Stimulated activated CD4-positive, alpha-beta T cell treated with anti-CD3 and anti-CD28 coated beads, Interleukin-4, amount 100 ng/mL, for 4 hours (primary cell): ENCODE data around the gene ARHGEF28.

ENCODE experiments used
- DNase-seq, 2 experiments: peaks; one replicate each; pipeline ENCODE4 v3.0.0-alpha.2; 2020

Gene ARHGEF28

DNA sequence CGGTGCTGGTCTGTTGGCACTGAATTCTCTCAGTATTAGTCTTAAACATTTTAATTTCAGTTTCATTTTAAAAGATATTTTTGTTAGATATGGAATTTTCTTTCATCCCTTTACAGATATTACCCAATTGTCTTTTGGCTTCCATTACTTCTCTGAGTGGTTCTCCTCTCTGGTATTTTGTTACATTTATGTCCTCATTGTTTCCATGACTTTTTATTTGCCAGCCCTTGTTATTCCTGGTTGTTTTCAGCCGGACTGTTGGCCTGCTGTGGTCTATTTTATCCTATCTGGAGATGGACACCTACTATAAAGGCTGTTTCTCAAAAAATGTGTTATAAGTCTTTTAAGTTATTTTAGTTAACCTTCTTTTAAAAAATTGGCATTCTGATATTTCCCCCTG, 117.2 kb downstream of the ARHGEF28 start:
- no peak for DNase-seq

DNA sequence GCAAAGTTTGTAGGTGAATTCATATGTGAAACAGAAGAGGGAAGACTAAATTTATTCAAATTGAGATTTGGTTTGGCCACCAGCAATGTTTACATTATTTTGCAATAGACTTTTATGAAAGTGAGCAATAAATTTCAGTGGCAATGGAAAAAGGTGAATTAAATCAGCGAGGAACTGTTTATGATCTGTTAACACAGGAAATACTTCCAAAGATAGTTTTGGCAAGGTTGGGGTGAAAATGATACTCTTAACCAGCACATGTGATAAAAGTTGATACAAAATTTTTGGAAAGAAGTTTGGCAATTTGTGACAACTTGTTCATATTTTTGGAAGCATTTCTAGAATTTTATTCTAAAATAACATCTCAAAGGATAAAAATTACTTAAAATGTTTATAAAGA, 119.8 kb downstream of the ARHGEF28 start:
- DNase-seq: no peak

DNA sequence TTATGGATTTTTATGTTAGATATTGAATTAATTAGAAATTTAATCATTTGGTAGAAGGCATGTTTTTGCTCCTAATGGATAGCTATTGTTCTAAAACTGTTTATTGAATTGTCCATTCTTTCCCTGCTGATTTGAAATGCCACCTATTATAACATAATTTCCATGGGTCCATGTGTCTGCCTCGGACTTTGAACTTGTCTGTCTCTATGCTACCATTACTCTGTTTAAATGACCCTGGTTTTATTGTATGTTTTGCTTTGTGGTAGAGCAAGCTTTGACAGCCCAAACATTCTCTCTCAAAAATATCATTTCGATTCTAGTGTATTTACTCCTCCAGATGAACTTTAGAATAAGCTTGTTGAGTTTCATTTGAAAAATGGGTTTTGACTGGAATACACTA, 120.6 kb downstream of the ARHGEF28 start:
- no peak for DNase-seq

DNA sequence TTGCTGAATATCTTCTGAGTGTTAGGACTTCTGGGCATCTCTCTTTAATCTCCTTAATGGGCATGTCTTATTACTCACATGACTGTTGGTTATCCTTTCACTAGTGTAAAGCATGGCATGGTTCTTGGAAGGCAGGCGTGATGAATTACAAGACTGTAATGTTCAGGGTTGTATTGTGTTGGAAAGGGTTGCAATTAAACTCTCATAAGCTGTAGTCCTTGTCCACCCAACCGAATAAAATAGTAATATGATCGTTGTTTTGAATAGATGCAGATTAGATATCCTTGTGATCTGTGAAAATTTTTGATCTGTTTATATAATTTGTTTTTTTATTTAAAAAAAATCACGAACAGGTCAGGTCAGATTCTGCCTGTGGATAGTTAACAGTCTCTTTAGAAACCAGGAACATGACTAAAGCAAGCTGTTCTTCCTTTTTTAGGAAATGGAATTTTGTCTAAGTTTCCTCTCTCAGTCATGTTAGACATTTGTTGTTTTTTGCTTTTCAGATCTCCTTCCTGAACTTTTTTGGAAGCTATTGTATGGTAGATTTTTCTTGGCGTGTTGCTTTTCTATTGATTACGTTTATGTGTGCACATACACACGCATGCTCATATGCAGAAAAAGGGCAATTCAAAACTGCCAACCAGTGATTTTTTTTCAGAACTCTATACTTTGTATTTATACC, 121.8 kb downstream of the ARHGEF28 start:
- DNase-seq: no peak

DNA sequence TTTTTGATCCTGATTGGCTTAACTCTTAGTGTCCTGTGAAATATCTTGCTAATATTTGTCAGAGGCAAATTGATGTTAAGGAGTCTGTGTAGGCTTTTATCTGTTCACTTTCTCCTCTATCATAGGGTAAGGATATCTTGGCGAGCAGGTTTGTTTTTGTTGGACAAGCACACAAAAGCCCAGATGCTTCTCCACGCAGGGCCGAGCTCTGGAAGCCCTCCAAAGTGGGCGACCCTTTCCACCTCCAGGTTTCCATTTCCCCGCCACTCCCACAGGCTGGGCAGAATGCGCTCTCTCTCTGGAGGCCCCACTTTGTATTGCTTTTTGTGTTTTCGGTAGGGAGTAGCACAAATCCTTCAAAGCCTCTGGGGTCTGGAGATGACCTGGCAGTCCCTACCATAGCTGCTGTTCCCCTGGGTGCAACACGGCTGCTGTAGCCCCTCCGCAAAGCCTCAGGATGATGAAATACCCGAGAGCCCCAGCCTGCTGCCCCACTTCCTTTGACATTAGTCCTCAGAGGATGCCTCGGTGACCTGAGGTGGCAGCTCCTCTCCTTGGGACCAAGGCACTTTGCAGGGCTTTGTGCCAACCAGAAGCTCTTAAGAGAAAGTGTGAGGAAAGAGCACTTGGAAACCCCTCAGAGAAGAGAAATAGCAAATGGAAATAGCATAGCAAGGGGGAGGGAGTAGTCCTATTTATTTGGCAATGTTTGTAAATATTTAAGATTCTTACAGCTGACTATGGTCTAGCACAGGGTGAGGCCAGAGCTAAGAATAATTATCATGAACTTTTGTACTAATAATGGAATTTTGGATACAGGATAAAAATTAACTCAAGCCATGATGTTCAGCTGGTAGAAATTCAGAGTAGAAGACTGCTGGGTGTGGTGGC, 122.8 kb downstream of the ARHGEF28 start:
- no peak for DNase-seq

DNA sequence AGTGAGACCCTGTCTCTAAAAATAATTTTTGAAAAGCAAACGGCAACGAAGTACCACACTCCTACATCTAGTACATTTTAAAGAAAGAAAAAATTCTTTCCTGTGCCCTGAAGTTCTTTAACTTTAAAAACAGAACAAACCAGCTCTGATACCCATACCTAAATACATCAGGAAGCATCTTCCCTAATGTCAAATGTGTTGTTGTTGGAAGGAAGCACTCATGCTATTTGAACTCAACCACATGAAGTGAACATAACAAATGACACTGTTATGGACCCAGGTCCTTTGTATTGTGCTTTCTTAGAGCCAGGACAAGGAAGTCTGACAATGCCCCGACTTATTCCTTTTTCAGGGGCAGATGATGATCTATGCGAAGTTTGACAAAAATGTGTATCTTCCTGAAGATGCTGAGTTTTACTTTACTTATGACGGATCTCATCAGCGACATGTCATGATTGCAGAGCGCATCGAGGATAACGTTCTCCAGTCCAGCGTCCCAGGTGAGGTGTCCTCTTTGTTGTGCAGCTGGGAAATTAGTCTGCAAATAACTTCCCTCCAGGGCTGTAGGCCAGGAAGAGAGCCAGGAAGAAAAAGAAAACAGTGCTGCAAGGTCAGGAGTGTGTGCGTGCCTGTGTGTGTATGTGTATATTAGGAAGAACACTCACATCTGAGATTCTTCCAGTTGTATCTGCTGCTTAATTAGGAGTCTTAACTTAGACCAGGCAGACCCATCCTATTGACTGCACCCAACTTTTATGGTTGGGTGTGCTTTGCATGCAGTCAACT, 123.7 kb downstream of the ARHGEF28 start:
- DNase-seq: no peak

DNA sequence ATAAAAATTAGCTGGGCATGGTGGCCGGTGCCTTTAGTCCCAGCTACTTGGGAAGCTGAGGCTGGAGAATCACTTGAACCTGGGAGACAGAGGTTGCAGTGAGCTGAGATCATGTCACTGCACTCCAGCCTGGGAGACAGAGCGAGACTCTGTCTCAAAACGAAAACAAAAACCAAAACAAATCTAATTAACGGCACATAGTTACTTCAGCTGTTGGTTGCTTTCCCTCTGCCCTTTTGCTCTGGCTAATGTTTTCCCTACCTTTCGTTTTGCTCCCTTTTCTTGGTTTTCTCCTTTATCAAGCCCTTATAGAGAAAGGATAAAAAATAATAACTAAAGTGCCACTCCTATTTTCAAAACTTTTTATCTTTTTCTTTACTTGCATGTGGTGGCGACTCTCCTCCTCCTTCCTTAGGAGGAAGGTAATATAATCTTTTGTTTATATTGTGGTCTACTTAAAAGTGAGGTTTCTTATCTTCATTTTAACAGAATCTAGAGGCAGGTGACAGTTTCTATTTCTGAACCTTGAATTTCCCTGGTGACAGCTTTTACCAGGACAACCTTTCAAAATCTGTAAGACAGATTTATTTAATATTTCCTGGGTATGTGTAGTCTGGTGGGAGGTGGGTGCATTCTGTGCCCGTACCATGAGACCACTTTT, 125.4 kb downstream of the ARHGEF28 start:
- no peak for DNase-seq

DNA sequence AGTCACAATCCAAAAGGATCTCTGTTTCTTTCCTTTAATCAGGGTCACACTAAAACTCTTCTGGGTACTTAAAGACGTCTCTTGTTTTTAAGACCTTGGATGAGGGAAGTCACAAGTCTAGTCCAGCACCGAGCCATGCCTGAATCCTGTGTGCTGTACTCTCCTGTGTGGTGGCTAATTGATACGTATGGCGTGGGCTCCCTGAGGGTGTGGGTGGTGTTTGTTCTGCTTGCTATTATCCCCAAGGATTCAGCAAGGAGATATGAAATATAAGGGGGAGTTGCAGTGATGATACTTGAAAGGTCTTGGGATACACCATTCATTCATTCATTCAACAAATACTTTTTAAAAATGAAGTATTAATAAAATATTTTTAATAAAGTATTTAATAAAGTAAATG, 128.3 kb downstream of the ARHGEF28 start:
- DNase-seq: no peak

DNA sequence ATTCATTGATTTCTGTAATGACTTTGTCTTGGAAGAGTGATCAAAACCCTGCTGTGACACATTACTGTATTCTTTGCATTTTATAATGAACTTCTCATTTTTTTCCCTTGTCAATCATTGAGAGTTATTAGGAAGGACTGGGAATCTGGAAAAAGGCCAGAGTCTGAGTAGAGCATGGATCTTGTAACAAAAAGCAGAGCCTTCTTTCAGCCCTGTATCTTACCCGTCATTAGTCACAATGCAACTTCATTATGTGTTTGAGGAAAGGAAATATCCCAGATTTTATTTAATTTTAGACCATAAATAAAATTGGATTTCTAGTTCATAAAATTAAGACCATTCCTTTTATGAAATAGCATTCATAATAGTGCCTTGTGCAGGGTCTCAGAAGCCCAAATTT, 131.4 kb downstream of the ARHGEF28 start:
- no peak for DNase-seq

DNA sequence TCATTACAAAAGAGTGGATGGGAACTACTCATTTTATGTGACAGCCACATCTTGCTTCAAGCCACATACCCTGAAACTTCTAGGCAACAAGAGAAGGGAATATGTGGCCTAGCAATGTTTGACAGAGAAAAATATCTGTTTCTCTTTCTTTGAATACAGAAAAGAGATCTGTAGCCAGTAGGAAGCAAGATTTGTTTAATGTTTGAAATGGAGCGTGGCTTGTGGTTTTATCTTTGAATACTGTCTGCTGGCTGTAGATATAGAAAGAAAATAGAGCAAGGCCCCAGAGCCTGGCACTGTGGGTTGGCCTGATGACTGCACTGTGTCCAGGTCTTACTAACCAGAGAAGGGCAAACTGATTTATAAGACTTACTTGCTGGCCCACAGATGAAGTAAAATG, 133.8 kb downstream of the ARHGEF28 start:
- DNase-seq: no peak

DNA sequence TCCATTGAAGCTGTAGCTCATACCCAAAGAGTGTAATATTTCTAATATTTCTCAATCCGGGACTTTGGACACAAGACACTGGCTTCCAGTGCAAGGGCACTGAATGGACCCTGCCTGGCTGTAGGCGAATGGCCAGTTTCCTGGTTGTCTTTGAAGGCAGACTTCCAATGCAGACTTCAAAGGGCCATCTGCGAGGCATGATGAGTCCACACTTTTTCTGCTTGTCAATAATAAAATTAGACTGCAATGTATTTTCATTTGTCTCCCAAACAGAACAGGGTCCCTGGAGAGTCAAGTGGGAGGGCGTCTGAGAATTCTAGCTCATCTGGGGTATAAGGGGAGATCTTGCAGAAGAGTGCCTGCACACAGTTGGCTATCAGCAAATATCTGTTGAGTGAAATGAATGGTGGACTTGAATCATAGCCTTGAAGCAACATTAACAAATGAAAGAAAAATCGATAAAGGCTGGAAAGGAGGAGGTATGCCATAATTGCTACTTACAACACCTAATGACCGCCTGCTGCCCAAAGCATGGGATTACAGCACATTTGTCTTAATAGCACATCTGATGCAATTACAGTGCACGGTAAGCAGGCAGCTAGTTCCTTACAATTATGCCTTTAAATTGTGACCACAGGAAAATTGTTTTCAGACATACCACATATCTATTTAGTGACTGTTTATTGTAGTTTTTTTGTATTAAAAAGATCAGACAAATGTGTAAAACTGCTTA, 137.5 kb downstream of the ARHGEF28 start:
- DNase-seq: no peak

DNA sequence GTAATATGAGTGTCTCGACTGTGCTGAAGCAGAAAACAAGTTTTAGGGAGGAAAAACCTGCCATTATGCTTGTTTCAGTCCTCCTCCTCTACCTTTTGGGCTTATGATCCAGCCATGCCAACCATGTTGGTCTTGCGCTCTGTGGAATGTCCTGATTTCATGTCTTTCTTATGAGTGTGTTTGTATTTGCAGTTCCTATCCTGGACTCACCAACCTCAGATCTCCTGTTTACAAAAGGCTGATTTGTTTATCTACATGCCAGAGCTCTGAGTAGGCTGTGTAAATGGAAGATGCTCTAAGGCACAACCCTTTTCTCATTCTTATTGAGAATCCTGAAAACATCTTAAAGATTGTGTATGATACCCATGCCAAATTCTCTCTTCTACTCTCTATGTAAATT, 138.6 kb downstream of the ARHGEF28 start:
- DNase-seq: no peak

DNA sequence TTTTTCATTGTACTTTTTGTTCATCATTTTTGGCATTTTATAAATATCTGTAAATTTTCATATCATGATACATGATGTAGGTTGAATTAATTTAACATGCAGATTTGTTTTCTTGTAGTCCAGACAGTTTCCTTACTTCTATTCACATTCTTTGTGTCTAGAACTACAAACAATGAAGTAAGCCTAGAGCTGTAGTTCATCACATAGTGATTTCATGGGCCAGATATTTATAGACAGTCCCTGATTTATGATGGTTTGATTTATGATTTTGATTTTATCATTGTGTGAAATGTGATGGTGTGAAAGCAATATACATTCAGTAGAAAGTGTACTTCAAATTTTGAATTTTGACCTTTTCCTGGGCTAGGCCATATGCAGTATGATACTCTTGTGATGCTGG, 139.0 kb downstream of the ARHGEF28 start:
- DNase-seq: no peak

DNA sequence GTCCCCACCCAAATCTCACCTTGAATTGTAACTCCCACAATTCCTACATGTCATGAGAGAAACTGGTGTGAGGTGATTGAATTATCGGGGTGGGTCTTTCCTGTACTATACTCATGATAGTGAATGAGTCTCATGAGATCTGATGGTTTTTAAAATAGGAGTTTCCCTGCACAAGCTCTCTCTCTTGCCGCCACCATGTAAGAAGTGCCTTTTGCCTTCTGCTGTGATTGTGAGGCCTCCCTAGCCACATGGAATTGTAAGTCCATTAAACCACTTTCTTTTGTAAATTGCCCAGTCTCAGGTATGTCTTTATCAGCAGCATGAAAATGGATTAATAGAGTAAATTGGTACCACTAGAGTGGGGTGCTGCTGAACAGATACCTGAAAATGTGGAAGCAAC, 140.9 kb downstream of the ARHGEF28 start:
- no peak for DNase-seq

DNA sequence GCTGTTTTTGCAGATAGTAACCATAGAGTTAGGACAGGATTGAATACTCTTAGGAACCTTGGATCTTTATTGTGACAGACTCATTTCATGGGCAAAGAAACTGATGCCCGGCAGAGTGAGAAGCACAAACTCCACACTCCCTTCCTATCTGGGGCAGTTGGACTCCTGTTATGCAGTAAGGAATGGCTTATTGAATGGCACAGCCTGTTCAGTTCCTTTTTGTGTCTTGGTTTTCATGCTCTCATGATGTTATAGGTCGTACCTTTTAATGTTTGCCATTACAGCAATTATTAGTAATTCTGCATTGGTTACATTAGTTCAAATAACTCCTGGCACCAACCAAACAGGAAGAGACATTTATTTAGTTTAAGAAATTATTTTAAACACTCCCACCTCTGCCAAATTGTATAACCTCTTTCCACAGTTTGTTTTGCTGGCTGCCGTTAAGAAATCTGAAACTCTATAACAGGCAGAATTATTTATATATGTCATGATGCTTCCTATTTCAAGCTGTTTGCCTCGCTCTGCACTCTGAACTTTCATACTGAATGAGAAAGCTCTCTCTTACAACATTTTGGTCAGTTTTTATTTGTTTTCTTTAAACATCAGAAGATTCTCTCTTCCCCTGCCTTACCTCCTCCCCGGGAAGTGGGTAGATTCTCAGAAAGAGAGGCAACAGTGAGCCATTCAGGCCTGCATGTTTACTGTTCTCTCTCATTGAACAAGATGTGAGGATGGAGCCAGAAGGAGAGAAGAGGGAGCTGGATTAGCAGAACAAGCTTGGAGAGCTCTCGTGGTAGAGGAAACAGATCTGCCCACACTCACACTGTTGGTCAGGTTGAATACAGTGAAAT, 144.4 kb downstream of the ARHGEF28 start:
- DNase-seq: no peak

DNA sequence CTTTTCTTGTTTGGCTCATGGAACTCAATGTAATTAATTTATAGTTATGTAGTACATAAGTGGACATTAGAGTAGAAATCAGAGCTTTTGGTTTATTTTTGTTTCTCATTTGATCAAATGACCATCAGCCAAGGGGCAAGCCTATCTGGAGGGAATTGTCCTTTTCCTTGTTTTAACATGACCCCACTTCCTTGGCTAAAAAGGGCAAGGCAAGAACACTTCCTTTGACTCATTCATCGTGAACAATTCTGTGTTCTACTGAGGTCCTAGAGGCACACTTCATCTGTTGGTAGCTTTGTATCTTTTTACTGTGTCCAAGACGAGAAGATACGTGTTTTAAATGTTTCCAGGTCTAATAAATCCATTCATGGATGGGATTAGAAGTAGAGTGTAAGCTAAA, 148.9 kb downstream of the ARHGEF28 start:
- no peak for DNase-seq

DNA sequence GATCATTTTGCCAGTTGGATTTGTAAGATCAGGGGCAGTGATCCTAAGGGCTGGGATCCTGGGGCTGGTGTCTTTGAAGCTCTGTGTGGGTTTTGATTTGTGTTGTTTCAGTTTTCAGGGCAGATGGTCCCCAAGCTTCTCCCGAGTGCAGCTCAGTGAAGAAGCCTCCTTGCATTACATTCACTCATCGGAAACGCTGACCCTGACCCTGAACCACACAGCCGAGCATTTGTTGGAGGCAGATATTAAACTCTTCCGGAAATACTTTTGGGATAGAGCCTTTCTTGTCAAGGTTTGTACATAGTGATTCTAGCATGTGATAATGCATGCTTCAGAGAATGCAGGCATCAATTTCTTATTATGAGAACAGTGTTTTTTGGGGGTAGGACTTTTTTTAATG, 150.4 kb downstream of the ARHGEF28 start:
- no peak for DNase-seq

DNA sequence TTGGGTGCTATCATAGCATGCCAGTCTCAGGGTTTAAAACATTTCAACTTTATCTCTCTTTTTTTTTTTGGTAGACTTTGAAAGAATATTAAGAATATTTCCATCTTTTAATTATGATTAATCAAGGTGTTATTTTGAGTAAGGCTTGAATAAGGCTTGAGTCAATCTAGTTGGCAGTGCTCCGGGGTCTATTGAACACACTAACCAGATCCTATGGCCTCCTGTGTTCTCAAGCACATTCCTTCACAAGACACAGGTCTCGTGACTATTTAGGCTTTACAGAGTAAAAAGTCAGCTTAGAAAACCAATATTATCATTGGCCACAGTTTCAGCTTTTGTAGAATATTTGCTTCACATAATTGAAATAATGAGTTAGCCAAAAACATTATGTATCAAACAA, 151.2 kb downstream of the ARHGEF28 start:
- DNase-seq: no peak

DNA sequence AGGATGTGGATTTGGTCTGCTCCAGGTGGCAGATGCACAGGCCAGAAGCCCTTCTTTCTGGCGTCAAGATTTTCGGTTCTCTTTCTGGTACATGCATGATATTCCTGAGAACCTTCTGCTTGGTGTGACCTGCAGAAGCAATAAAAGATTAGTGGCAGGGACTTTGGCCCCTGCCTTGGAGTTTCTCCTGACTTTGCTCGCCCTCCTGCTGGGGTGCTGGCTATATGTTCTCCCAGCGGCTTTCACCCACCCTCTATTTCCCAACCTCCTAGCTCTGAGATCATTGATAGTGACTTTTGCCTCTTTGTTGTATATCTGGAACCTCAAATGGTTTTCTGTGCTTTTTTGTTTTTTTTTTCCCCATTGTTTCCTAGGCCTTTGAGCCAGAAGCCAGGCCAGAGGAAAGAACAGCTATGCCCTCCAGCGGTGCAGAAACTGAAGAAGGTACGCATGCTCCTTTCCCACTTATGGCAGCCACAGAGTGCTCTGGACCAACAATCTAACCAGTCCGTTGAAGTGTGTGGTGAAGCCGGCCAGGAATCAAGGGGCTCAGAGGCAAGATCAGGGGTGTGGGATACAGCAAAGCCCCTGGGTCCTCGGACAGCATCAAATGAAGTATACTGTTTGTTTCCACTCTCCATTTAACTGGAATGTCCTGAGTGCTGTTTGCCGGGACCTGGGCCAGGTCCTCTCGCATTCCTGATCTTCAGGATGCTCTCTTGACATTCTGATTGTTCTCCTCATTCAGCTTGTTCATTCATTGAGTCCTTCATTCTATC, 154.5 kb downstream of the ARHGEF28 start:
- DNase-seq: no peak

DNA sequence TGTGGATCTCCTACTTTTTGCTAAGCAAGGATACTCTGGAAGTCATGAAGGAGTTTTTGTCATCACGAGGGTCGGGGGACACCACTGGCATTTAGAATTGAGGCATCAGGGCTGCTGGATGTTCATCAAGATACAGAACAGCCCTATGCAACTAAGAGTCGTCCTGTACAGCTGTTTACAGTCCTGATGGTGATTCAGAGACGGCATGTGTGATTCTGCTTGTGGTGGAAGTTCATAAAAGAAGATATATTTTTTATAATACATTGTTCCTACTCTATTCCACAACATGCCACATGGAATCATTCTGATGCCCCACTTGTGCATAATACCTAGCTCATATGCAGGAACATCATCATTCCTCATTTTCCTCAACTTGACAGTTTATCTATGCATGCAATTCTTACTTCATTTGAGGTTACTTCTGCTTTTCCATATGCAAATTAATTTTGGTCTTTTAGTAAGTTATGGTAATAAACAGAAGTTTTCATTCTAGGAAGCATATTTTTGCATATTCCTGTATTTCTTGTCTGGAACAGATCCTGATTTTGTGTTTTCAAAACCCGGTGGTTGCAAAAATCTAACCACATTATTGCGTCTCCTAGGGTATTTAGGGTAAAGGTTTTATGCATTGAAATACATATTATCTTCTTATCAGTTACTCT, 155.2 kb downstream of the ARHGEF28 start:
- DNase-seq: no peak
